ENCODE data around the gene SH3RF1.

GRCh38 chr4:169094656-169095231 lies 176.0 kb downstream of the SH3RF1 start:
- TF ChIP-seq CTCF (IDR thresholded peaks at IDR 0.05): no peak
- no peak for TF ChIP-seq POLR2A (IDR thresholded peaks at IDR 0.05)
